ENCODE results near the gene JADE2.

JADE2 gene

GRCh38 chr5:134530301-134531077 is 5.0 kb downstream of the JADE2 start:
- DNase-seq = no peak

DNA sequence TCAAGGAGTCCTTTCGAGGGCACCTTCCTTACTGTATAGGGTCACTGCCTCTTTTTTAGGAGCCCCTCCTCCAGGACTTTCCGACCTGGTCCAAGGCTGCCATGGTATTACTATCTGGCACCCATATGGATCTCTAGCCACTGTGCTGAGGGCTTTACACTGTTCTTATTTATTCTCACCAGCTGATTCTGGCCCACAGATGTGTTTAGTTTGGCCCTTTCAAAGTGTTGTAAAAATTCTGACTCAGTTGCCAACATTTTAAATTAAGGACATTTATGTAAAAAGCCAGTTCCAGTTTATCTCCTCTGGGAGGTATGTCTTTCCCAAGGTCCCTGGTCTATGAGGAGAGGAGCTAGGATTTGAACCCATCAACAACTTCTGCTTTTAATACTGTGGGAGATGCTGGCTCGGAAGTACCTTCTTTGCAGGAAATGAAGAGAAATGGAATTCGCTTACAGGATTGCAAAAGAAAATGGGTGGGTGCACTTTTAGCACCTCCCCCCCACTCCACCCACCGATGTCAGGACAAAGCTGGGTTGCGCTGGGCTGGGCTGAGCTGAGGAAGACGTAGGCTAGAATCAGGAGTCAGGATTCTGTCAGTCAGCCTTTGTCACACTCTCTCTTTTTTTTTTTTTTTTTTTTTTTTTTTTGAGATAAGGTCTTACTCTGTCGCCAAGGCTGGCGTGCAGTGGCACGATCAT is 7.8 kb downstream of the JADE2 start:
- no peak for DNase-seq

DNA sequence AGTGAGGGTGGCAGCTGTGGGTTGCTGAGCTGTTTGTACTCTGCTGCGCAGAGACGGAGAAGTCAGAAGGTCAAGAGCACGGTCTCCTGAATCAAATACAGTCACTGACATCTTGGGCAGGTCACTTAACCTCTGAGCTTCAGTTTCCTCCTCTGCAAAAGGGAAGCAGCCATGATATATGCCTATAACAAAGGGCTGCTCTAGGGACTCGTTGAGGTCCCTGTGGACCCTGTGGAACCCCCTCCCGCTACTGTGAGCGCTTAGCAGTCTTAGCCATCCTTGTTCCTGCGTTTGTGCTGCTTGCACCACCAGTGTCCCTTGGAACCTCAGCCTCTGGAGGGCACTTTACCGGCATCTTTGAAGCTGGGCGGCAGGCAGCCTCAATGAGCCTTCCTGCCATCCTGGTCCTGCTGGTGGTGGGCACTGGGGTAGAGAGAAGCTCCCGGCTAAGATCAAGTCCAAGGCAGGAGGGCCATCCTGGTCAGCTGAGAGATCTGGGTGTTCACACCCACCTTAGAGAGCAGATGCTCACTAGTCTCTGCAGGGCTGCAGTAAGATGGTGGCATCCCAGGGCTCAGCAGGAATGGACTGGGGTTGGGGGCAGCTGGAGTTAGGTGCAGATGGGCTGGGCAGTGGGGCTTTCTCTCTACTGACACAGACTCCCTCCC is 8.7 kb downstream of the JADE2 start:
- DNase-seq = no peak

- DNase-seq = no peak
Measured at GRCh38 chr5:134534726-134535110, 9.2 kb downstream of the JADE2 start.

- no peak for DNase-seq
Measured at GRCh38 chr5:134536876-134537275, 11.4 kb downstream of the JADE2 start.

DNA sequence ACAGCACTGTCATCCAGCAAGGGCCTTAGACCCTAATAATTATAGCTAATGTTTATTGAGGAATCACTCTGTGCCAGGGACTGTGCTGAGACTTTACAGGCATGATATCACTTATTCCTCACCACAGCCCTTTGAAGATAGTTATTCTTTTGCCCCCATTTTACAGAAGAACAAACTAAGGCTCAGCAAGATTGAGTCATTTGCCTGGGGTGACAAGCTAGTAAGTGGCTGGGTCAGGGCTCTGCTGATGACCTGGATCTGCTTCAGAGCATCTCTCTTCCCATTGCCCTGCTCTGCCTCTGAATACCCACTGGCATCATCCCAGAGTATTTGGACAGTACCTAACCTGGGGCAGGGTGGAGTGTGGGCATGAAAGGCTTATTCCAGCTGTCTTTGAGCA is 11.8 kb downstream of the JADE2 start:
- no peak for DNase-seq

DNA sequence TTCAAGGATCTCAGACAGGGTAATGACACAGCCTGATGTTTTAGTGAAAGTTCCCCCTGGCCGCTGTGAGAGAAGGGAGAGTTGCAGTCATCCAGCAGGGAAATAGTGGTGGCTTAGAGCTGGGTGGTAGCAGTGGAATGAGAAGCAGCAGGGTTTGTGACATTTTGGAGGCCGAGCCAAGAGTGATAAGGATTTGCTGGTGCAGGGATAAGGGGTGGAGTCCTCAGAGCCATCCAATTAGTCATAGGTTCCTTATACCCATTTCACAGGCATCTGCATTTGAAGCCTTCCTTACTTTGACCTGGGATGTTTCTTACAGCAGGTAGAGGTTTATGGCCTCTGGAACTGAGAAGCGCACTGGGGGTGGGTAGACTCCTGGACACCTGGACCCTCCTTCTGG is 12.8 kb downstream of the JADE2 start:
- no peak for DNase-seq

GRCh38 chr5:134539732-134540131 is 14.3 kb downstream of the JADE2 start:
- DNase-seq = no peak

DNA sequence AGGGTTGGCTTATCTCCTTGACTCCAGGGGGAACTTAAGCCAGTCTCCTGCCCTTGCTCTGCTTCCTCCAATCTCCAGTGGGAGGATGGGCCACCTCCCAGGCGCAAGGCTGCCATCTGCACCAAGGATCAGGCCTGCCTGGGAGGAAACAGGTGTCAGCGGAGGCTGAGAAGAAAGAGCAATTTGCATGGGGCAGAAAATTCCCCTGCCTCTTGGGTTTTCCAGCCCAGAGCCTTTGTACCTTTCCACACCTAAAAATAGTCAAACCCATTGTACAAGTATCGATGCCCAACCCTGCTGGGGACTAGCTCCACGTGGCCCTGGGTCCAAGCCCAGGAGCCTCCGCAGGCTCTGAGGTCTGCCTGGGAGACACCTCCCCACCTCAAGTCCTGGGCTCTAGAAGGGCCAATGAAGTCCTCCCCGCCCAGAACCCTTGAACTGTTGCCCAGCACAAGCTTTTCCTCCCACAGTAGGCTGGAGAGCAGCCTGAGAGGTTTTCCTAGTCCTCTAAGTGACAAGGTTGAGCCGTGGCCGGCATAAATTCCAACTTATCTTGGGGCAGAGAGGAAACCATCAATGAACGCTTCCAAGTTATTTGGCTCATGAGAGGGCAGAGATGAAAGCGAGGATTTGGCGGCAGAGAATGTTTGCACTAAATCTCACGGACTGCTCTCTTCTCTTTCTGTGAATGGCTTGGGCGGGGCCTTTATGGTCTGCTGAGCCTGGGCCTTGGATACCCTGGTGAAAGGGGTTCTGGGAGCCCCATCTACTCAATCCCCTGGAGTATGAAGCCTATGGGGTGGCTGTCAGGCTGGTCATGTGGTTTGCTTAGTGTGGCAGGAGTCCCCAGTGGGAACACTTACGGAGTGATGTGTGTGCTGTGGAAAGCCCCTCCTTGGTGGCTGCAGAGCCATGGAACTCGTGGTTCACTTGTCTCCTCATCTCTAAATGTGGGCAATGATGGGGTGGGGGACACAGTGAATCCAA is 15.6 kb downstream of the JADE2 start:
- no peak for DNase-seq

DNA sequence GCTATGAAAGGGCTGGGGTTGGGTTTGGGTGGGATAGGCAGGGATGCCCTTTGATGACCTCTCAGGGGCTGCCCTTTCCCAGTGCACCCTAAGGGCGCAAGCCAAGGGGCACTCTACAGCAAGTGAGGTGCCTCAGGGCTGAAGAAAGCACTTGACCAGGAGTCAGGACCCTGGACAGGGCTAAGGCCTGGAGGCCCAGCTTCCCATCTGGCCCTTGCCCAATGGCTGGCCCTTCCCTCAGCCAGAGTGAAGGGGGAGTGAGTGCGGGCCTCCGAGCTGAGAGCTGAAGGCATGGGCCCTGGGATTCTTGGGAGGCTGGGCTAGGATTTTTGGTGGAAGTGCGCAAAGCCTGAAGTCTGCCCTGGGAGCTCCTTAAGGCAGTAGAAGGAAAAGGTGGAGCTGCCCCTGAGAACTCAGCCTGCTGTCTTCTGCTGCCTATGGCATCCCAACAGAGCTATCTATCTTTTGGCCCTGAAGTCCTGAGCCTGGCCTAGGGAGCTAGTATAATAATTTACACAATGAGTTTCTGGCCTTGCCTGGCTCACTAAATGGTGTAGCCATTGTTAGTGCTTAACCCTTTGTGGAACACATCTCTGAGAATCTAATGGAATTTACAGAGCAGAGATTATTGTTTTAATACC is 16.4 kb downstream of the JADE2 start:
- peak; percentile 60 for DNase-seq

- DNase-seq = no peak
Measured at GRCh38 chr5:134543820-134544614, 18.5 kb downstream of the JADE2 start.

DNA sequence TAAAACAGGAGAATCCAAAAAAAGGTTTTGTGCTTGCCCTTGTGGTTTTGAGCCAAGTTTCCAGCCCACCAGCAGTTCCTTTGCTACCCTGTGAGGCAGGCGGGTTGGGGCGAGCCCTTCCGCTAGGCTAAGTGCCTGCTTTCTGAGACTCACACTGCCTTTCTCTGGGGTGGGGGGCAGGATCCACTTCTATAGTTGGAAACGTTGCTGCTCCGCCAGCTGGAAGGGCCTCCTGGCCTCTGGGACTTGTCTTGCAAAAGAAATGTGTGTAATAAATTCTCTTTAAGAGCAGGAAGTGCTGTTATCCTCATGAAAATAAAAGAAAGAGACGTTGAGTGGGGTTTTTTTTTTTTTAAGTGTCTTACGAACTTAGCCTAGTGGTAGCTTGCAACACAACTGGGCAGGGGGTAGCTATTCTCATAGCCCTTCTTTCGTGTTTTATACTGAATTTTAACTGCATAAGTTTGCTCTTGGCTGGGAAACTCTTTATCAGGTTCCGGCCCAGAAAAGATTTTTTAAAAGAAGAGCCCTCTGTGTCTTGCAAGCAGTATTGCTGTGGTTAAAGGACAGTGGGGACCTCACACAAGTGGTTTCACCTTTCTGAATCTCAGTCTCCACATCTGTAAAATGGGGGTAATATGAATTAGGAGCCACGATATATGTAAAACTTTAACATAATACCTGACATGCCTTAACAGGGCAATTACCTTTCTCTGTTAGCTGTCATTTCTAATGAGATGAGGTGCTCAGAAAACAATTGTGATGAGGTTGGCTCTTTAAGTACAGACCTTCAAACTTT is 19.8 kb downstream of the JADE2 start:
- DNase-seq = no peak

- no peak for DNase-seq
Measured at GRCh38 chr5:134547066-134547465, 21.6 kb downstream of the JADE2 start.

- peak; percentile 54 for DNase-seq
Measured at GRCh38 chr5:134547579-134547978, 22.1 kb downstream of the JADE2 start.

- DNase-seq = no peak
Measured at GRCh38 chr5:134547999-134548658, 22.7 kb downstream of the JADE2 start.

DNA sequence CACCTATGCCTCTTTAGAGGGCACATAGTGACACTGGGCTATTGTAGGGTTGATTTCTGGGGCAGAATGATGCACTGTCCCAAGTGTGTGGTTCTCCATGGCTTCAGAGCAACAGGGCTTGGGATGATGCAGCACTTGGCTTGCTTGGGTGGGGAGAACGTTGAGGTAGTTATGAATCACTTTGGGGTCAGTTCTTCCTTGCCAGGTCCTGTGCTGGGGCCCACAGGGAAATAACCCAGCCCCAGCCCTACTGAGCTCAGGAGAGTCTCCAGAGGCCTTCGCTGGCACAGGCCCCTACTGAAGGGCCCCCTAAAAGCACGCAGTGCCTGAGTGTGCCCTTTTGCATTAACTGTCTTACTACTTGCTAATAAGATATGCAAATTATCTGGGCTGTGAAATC is 24.2 kb downstream of the JADE2 start:
- DNase-seq = no peak

DNA sequence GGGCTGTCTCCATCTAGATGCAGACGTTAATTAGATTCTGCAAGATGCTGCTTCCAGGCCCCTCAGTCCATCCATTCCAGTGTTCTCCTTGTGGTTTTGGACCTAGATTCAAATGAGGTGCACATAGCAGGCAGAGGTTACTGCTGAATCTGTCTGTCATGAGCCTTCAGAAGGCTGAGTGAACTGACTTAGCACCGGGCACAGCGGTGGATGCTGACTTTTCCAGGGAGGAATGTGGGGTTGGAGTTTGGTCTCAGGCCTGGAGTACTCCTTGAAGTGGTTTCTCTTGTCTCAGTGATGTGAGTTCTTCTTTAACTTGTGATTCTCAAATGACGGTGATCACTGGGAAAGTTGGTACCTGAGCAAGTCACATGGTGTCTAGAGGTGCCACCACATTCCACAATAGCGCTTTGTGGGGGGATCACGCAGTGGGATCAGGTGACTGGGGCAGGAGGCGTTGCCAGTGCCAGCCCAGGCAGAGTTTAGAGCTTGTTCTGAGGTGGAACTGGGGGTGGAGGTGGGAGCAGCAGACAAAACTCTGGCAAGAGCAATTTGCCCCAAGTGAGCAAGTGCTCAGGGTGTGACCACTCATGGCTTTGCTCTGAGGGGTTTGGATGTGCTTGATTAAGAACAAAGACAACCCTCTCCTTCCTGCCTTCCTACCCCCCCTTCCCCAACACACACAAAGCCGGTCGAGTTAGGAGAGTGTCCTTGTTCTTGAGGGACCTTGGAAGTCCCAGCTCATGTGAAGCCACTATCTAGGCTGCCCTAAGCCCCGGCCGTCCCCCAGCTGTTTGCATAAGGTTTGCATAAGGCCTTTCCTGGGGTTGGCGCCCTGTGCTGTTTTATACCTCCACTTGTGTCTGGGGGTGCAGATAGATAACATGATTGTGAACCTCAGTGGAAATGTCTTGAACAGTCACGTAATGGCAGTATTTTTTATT is 25.1 kb downstream of the JADE2 start:
- peak; percentile 34 for DNase-seq

- DNase-seq = no peak
Measured at GRCh38 chr5:134551901-134552300, 26.4 kb downstream of the JADE2 start.

All from fibroblast of skin of scalp (primary cell).